CD4-positive, alpha-beta T cell treated with Interleukin-6 at 100 ng/mL for 8 hours (primary cell): ENCODE measurements around the gene SLN.
"Not testable (repeated sequence)": the region's sequence is repeated elsewhere in the genome, so short reads cannot be mapped to it uniquely, and the experiment has no call there.

Source experiments
- DNase-seq: peaks from one replicate; pipeline ENCODE4 v3.0.0-alpha.2; 2020; ENCODE audit warnings: mixed read lengths, low spot score

SLN gene

DNA sequence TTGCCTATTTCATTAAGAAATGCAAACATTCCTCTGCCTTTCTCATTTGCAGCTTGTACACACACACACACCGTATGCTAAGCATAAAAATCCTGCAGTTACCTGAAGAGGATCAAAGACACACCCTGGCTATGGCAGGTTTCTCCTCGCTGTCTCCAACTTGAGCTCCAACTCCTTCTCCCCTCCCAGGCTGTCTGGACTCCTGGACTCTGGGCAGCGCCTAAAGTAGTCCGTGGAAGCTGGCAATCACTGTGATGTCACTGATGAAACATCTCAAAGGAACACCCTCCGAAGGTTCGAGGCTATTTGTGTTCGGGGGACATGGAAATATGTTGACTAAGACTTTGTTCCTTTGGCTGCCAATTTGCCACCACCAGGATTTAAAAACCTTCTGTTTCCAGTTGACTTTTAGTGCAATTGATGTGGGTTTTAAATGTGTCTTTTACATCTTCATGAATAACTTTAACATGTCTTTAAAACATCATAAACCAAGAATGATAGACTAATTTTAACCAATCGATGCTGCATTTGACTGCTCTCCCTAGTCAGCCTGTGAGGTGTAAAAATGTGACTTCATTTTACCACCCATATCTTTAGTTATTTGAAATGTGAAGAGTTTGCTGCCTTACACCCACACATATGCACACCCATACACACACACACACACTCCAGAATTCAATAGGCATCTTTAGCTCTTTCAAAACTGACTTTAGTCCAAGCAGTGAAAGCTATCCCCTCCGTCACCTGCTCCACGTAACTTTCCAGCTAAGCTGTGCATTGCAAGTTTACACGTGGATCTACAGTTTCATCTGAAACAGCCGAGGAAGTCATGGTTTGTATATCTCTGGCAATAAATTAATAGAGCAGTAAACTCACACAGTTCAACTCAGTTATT lies at the start of gene SLN:
TSS of gene SLN (minus strand) at position 196 of the 895 bp plus-strand sequence.
- DNase-seq, result no peak

DNA sequence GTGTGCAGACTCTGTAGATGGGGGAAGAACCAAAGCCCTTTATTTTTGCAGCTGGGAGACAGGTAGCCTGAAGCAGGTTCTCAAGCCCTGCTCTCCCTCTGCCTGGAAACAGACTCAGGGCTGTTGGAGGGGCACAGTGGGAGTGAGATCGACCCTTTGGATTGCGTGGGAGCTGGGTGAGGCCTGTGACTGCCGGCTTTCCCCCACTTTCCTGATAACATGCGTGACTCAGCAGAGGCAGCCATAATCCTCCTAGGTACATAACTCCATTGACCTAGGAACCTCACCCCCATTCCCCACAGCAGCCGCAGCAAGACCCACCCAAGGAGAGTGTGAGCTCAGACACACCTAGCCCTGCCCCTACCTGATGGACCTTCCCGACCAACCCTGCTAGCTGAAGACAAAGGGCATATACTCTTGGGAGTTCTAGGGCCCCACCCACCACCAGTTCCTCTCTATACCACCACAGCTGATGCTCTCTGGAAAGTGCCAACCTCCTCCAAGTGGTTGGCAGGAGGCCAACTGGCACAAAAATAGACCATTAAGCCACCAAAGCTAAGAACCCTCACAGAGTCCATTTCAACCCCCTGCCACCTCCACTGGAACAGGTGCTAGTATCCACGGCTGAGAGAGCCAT lies 47.0 kb upstream of the SLN start:
- not testable (repeated sequence) for DNase-seq

DNA sequence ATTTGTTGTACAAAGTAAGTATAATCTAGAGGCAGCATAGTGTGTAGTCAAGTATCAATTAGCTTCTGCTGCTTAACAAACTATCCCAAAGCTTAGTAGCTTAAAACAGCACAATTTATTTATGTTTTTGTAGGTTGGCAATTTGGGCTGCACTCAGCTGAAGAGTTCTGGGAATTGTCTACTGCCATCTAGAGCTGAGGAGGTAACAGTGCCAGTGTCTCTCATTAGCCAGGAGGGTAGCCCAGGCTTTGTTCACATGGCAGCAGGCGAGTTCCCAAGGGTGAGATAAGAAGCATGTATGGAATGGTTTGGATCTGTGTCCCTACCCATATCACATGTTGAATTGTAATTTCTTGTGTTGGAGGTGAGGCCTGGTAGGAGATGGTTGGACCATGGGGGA lies 45.8 kb upstream of the SLN start:
- DNase-seq, result no peak

DNA sequence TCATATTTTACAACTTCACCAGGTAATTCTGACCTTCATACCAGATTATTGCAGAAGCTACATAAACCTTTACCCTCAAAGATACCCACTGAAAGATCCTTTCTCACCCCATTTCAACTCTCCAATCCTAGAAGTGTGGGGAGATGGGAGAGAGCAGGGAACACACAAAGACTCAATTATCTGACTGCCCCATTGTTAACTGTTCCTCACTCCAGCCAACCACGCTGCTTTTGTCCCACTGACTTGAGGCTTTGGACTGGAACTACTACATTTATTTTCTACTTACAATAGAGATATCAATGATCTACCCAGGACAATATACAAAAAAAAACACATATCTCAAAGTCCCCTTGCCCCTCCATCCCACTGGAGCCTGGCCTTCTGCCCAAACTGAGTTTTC lies 44.7 kb upstream of the SLN start:
- DNase-seq, result no peak

DNA sequence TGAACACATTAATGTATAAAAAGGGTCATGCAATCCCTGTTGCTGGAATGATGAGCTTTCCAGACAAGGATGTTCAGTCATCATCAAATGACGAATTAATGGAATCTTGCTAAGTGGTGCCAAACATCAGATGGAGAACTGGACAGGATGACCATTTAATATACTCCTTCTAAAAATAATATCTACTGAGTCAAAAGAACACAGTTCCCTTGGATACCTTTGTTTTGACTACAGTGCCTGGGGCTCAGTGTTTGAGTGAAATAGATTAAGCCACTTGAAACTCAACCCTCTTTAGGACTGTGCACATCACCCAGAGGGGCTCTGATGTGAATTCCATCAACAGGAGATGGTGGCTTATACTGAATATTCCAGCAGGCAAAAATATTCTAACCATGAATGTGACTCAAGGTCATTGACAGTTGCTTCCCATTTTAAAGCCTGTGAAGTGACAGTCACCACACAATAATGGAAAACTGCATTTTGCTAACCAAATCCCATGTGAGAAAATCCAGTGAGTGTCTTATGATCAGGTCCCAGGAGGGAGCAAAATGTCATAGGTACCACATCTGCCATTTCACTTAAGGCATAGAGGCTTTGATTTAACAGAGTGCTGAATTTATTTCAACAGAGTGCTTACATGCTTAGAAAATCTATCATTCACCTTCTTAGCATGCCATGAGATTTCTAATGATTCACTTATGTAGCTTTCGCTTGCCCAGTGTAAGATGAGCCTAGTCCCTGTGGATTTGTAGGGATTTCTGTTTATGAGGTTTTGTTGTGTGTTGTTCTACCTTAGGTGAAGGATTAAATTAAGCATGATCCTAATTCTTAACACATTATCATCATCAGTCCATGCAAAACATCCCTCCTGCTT lies 41.3 kb upstream of the SLN start:
- DNase-seq, result no peak

DNA sequence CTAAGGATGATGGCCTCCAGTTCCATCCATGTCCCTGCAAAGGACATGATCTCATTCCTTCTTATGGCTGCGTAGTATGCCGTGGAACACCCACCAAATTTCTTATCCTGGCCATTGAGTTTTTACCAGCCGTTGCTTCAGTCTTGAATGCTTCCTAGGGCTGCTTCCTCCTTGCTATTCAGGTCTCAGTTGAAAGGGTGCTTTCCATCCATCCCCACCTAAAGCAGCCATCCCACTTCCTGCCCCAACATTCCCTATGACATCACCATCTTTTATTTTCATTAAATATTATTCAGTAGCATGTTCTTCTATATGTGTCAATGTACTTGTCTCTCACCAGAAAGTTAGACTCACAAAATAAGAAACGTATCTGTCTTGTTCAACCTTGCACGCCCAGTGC lies 40.7 kb upstream of the SLN start:
- no peak for DNase-seq

DNA sequence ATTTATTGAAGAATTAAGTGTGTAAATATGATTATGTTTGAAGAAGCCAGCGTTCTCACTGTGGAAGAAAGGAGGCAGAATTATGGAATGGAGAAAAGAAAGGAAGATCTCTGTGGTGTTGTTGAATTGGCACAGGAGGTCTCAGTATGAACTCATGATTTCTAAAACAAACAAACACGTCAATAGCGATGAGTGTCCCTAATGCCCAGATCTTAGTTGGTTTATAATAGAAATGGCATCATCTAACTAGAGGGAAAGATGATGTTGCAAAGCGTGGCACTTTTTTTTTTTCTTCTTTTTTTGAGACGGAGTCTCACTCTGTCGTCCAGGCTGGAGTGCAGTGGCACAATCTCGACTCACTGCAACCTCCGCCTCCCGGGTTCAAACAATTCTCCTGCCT lies 39.2 kb upstream of the SLN start:
- DNase-seq, result no peak

DNA sequence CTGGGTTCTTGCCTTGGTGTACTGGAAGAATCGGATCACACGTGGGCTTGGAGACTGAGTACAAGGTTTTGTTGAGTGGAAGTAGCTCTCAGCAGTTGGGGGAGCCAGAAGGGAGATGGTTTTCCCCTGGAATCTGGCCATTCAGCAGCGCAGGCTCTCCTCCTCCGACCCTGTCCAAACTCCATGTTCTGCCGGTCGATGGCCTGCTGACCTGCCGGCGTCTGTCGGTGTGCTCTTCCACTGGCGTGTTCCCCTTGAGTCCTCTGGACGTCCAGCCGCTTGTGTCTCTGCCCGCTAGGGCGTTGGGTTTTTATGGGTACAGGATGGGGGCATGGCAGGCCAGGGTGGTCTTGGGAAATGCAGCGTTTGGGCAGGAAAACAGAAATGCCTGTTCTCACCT lies 38.5 kb upstream of the SLN start:
- no peak for DNase-seq

DNA sequence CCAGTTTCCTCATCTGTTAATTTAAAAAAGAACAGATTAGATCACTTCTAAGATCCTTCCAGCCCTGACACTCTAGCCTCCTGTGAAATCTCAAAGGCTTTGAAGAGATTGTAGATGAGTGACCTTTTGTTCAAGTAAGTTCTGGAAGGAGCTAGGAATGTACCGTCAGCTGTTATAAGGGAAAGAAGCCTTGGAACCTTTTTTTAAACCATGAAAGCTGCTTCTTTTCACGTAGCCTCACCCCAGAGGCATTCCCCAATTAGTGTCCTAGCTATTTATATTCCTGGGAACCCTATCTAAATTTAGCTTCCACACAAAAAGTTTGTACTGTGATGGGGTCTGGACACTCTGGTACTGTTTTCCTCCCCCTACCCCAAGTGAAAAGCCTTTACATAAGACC lies 35.8 kb upstream of the SLN start:
- no peak for DNase-seq

DNA sequence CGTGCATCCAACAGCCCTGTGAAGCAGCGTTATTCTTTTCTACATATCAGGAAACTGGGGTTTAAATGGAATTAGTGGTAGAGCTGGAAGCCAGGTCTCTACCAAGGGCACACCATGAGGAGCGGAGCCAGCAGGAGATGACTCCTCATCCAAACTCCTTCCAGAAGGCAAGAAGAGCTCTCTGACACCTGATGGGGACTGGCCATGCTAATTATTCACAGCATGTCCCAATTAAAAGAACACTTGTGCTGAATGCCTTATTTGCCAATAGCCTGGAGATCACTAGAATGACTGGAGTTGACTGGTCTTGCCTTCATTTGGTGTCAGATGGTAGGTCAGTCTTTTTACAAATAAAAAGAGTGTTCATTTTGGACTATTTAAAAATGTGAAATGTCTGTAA lies 32.9 kb upstream of the SLN start:
- no peak for DNase-seq

DNA sequence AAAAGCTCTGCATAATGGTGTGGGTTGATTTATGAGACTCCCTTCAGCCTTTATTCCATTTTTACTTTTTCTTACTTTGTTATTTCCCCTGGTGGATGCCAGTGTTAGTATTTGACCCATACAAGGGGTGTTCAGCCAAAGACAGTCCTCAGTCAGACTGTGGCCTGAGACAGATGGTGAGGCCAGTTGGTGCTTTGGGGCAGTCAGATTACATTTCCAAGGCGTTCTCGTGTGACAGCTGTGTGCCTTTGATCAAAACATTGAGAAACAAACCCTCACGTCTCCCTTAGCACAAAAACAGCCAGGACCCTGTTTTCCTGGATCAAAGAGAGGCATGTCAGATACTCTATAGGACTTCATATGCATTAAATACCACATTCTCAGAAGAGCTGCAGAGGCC lies 31.3 kb upstream of the SLN start:
- no peak for DNase-seq

DNA sequence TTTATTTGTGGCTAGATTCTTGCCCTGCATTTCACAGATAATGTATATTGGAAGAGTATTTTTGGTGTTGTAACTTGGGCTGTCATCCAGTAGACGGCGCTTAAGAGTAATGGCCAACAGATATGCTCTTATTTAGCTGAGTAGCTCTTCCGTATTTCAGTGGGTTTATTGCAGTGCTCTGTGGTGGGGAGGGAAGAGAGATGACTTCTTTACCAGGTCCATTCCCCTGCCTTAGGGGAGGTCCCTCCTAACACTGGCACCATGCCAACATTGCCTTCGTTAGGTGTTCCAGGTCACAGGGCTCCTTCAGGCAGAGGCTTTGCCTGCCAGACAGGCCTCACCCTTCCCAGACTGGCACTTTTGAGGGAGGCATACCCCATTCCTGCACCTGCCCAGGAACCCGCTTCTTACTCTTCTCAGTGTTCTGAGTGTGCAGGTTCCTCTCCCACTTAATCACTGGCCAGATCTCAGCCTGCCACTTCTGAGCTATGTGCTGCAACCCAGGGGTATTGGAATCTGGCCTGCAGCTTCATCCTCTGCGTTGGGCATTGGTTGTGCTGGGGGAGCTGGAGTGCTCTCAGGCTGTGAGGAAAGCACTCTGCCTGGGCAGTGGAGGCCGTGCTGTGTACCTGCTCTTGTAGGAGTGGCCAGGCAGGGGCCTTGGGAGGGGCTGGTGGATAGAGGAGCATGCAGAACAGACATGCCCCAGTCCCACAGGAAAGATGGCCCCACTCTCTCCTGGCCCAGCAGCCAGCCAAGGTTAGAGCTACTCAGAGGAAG lies 29.4 kb upstream of the SLN start:
- no peak for DNase-seq

DNA sequence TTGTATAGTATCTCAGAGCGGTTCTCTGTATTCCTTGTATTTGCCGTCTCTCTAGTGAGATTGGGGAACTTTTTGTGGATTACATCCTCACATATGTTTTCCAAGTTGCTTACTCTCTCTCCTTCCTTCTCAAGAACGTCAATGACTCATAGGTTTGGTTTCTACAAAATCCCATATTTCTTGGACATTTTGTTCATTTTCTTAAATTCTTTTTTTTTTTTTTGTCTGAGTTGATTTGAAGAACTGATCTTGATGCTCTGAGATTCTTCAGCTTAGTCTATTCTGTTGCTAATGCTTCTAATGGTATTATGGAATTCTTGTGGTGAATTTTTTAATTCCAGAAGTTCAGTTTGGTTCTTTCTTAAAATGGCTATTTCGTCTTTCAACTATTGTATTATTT lies 28.4 kb upstream of the SLN start:
- DNase-seq, result no peak

DNA sequence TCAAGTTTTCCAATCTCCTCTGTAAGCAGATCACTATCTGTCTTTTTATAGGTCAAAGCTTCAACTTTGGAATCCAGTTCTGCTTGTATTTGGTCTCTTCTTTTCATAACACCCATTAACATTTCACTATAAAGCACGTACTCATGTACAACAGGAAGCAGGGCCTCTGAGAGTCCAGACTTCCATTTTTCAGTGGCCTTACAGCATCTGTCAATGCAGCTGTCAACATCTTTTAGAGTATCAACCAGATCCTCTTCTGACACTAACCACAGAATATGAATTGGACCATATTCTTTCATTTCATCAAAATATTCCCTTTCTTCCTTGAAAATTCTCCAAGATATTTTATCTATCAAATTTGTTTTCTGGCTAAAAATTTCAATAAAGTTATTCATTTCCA lies 24.7 kb upstream of the SLN start:
- no peak for DNase-seq

DNA sequence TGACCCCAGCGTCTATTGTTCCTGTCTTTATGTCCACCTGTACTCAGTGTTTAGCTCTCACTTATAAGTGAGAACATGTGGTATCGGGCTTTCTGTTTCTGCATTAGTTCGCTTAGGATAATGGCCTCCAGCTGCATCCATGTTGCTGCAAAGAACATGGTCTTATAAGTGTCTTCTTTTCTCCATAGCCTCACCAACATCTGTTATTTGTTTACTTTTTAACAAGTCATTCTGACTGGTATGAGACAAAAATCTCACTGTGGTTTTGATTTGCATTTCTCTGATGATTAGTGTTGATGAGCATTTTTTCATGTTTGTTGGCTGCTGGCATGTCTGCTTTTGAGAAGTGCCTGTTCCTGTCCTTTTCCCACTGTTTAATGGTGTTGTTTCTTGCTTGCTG lies 21.7 kb upstream of the SLN start:
- DNase-seq, result no peak

DNA sequence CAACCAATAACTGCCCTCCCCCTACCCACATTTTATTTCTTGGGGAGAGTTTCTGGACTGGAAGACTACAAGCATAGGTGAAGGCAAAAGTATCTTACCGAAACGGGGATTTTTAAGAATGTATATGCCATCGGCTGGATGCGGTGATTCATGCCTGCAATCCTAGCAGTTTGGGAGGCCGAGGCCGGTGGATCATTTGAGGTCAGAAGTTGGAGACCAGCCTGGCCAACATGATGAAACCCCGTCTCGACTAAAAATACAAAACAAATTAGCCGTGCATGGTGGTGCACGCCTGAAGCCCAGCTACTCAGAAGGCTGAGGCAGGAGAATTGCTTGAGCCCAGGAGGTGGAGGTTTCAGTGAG lies 20.8 kb upstream of the SLN start:
- DNase-seq, result no peak

DNA sequence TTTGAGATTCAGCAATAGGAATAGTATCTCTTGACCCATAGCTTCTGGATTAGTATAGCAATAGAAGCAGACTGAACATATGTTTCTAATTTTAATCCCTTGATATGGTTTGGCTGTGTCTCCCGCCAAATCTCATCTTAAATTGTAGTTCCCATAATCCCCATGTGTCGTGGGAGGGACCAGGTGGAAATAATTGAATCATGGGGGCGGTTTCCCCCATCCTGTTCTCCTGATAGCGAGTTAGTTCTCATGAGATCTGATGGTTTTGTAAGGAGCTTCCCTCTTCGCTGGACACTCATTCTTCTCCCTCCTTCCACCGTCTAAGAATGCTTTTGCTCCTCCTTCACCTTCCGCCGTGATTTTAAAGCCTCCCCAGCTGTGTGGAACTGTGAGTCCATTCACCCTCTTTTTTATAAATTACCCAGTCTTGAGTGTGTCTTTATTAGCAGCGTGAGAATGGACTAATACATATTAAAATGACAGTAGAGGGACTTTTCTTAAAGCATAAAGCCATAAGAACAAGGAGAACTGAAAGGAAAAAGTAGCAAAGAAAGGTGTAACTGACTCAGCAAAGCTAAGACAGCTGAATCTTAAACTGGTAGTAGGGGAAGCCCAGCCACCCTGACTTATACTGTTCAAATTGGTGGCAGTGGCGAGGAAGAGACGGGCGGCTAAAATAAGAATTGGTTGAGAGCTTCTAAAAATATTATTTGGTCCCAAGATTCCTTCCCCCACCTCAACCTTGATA lies 20.3 kb upstream of the SLN start:
- DNase-seq, result no peak

DNA sequence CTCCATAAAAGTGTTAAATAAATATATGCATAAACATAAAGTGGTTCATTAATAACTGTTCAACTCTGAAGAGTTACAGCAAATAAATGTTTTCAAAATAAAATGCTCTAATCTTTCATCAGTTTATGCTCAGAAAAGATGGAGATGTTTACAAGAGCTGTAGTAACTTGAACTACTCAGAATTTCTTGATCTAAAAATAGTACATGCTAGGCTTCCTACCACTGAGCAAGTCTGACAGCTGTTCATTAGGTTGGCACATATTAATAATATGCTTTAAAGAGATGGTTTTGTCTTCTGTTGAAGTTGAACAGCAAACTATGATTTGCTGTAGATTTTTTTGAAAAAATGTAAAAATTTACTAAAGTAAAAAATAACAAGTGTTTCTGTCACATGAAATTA lies 10.8 kb upstream of the SLN start:
- DNase-seq, result no peak

DNA sequence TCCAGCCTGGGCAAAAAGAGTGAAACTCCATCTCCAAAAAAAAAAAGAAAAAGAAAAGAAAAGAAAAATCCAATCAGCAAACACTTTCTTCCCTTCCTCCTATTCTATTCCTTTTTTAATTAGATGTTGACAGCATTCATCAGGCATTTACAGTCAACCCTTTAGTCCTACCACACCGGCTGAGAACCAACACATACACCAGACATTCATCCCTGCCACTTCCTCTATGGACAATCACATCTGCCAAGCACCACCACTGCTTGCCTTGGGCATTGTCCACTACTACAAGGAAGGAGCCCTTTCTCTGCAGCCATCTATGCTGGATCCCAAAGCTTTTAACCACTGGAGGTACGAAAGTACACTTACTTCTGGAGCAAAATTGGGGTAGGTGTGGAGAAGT lies 9.4 kb upstream of the SLN start:
- DNase-seq, result no peak

DNA sequence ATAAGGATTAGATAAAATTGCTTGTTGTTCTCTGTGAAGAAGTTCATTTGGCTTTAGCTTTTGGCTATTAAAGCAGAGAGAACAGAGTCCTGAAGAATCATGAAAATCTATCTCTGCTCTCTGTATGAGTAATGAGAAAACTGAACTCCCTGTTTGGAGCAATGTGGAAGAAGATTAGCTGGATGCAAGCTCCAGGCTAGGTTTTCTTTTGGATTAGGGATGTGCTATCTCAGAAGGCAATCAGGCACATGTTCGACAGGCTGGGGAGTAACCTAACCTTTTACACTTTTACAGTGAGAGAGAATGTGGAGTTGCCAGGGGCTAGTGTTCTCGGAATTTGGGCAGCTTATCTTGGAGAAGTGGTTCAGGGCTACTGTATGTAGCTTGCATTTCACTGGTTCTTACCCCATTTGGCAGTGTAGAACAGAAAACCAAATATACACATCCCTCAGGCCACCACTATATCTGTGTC lies 8.5 kb upstream of the SLN start:
- DNase-seq, result no peak
